HepG2 (cell line): ENCODE measurements around the gene PODXL. TPM values are rescaled to one million over a fixed set of nuclear protein-coding genes. Genes with fewer than 3 reads are reported as not detected.

Experiments used
- ELF4 ChIP-seq: sonication (generic); formaldehyde crosslinking; IDR thresholded peaks from 2 replicates; pipeline ENCODE4 v1.5.0; 2020; ENCODE audit warnings: missing genetic modification reagents, mild to moderate bottlenecking, moderate library complexity, borderline replicate concordance
- ERF ChIP-seq: IDR thresholded peaks from 2 replicates; pipeline ENCODE4 v1.6.1; 2018; ENCODE audit warnings: missing biosample characterization, missing genetic modification reagents
- MED1 ChIP-seq: sonication (generic); formaldehyde crosslinking; IDR thresholded peaks from 2 replicates; pipeline ENCODE4 v1.4.0; 2020; ENCODE audit warnings: missing genetic modification reagents
- MED8 ChIP-seq: sonication (generic); formaldehyde crosslinking; IDR thresholded peaks from 2 replicates; pipeline ENCODE4 v1.8.1; 2023; ENCODE audit warnings: mild to moderate bottlenecking, missing genetic modification reagents; ENCODE audit not compliant: insufficient replicate concordance
- MTERF4 ChIP-seq: sonication (generic); formaldehyde crosslinking; IDR thresholded peaks from 2 replicates; pipeline ENCODE4 v1.8.0; 2023; ENCODE audit warnings: mild to moderate bottlenecking, missing genetic modification reagents
- MTF2 ChIP-seq: sonication (generic); formaldehyde crosslinking; IDR thresholded peaks from 2 replicates; pipeline ENCODE4 v1.5.0; 2020; ENCODE audit warnings: missing genetic modification reagents, borderline replicate concordance
- NFRKB ChIP-seq: fragments of 450-650 bp; IDR thresholded peaks from 2 replicates; pipeline ENCODE4 v1.6.1; 2017
- PCBP1 ChIP-seq: fragments of 200-400 bp; formaldehyde crosslinking; IDR thresholded peaks from 2 replicates; pipeline ENCODE4 v1.6.1; 2017; ENCODE audit warnings: mild to moderate bottlenecking, low read depth, low read length, borderline replicate concordance
- PHF5A ChIP-seq: IDR thresholded peaks from one replicate; pipeline ENCODE4 v1.6.1; 2018; ENCODE audit warnings: low read depth, missing genetic modification reagents; ENCODE audit not compliant: unreplicated experiment
- ZBTB20 ChIP-seq: sonication (generic); formaldehyde crosslinking; IDR thresholded peaks from 2 replicates; pipeline ENCODE4 v1.8.1; 2023; ENCODE audit warnings: missing genetic modification reagents, low read depth, mild to moderate bottlenecking, borderline replicate concordance
- ZBTB3 ChIP-seq: sonication (generic); formaldehyde crosslinking; IDR thresholded peaks from 2 replicates; pipeline ENCODE4 v1.4.0; 2020; ENCODE audit warnings: low read depth, mild to moderate bottlenecking, moderate library complexity, missing genetic modification reagents, borderline replicate concordance
- ZBTB34 ChIP-seq: sonication (generic); formaldehyde crosslinking; IDR thresholded peaks from 2 replicates; pipeline ENCODE4 v1.8.0; 2022; ENCODE audit warnings: mild to moderate bottlenecking, missing genetic modification reagents
- ZBTB46 ChIP-seq: sonication (generic); formaldehyde crosslinking; IDR thresholded peaks from 2 replicates; pipeline ENCODE4 v1.4.0; 2020; ENCODE audit warnings: mild to moderate bottlenecking, missing genetic modification reagents, borderline replicate concordance
- ZEB1 ChIP-seq: IDR thresholded peaks from 2 replicates; pipeline ENCODE4 v1.6.1; 2012; ENCODE audit warnings: mild to moderate bottlenecking, low read depth, inconsistent platforms; ENCODE audit not compliant: insufficient replicate concordance
- ZFY ChIP-seq: sonication (generic); formaldehyde crosslinking; IDR thresholded peaks from 2 replicates; pipeline ENCODE4 v1.4.0; 2020; ENCODE audit warnings: missing genetic modification reagents
- ZIK1 ChIP-seq: sonication (generic); formaldehyde crosslinking; IDR thresholded peaks from 2 replicates; pipeline ENCODE4 v1.5.0; 2020; ENCODE audit warnings: mild to moderate bottlenecking, low read depth, missing genetic modification reagents, borderline replicate concordance
- ZNF335 ChIP-seq: sonication (generic); formaldehyde crosslinking; IDR thresholded peaks from 2 replicates; pipeline ENCODE4 v1.4.0; 2020; ENCODE audit warnings: missing genetic modification reagents
- ZNF44 ChIP-seq: sonication (generic); formaldehyde crosslinking; IDR thresholded peaks from 2 replicates; pipeline ENCODE4 v1.5.1; 2020; ENCODE audit warnings: mild to moderate bottlenecking, missing genetic modification reagents
- ZNF597 ChIP-seq: sonication (generic); formaldehyde crosslinking; IDR thresholded peaks from 2 replicates; pipeline ENCODE4 v1.5.0; 2020; ENCODE audit warnings: missing genetic modification reagents
- ZNF687 ChIP-seq: sonication (generic); formaldehyde crosslinking; IDR thresholded peaks from 2 replicates; pipeline ENCODE4 v1.5.1; 2020; ENCODE audit warnings: mild to moderate bottlenecking, missing genetic modification reagents, moderate library complexity
- polyA plus RNA-seq, 8 experiments: library from polyadenylated mRNA; depleted of rRNA in 3 of 8; stranded (reverse) in 7 of 8; unstranded in 1 of 8; fragments of >200 nt; fragmentation: Illumina TruSeq in 4 of 8; extraction: Trizol in 4 of 8; gene quantifications; 2 replicates each; pipeline versions ENCODE4 v1.2.1 to v1.2.3, GENCODE V29; 2011 to 2016; ENCODE audit warnings: low read depth in 4 of 8, missing spikeins in 1 of 8, mixed read lengths in 1 of 8; ENCODE audit not compliant: insufficient read depth in 1 of 8
- total RNA-seq, 5 experiments: library from RNA; depleted of rRNA; stranded (reverse); fragments of >200 nt; fragmentation: Illumina TruSeq; extraction: Trizol; gene quantifications; 2 replicates each; pipeline ENCODE4 v1.2.3, GENCODE V29; 2016; ENCODE audit warnings: low read depth in 1 of 5

PODXL gene
- total and polyA plus RNA-seq, 2 of the 13 experiments (the other 11 are each of a cell fraction or from before 2014, with no cell fraction given), result 0.22 to 0.54 TPM

GRCh38 chr7:131502810-131503508 lies 53.5 kb downstream of the PODXL start (continued):
- peak; percentile 71 for TF ChIP-seq ZFY (CRISPR knock-in tag)
- no peak for TF ChIP-seq MTF2 (CRISPR knock-in tag)
- TF ChIP-seq MED8 (CRISPR knock-in tag), result no peak
- TF ChIP-seq MED1 (CRISPR knock-in tag), result peak; percentile 34; the same call in 1 of the 2 replicates
- TF ChIP-seq ZNF687, result peak; percentile 75
- no peak for TF ChIP-seq ZBTB3 (CRISPR knock-in tag)
- TF ChIP-seq PCBP1, result no peak
- TF ChIP-seq ZEB1, result no peak
- TF ChIP-seq ZNF44, result no peak
- TF ChIP-seq MTERF4 (CRISPR knock-in tag), result 0 out of 2 replicates have a peak, but pooled peaks have one; percentile 57
- TF ChIP-seq ZBTB46 (CRISPR knock-in tag), result no peak
- TF ChIP-seq ZNF597 (CRISPR knock-in tag), result no peak
- TF ChIP-seq ZNF335, result no peak
- TF ChIP-seq ZIK1 (CRISPR knock-in tag), result no peak
- no peak for TF ChIP-seq NFRKB
- TF ChIP-seq ERF, result 0 out of 2 replicates have a peak, but pooled peaks have one; percentile 29
- TF ChIP-seq PHF5A (CRISPR knock-in tag), result no peak
- TF ChIP-seq ELF4, result no peak
- TF ChIP-seq ZBTB20 (CRISPR knock-in tag), result no peak
- no peak for TF ChIP-seq ZBTB34
